ENCODE data around the gene SH2D3A.

Gene SH2D3A

GRCh38 chr19:6736169-6736916, 30.9 kb downstream of the SH2D3A start:
- FAIRE-seq: peak; percentile 31

- FAIRE-seq: no peak
Observed at GRCh38 chr19:6735181-6735911, 31.9 kb downstream of the SH2D3A start.

GRCh38 chr19:6734096-6734696, 33.0 kb downstream of the SH2D3A start:
- no peak for FAIRE-seq

- FAIRE-seq: no peak
Observed at GRCh38 chr19:6733338-6734095, 33.7 kb downstream of the SH2D3A start.

GRCh38 chr19:6732803-6733337, 34.4 kb downstream of the SH2D3A start:
- FAIRE-seq: no peak

GRCh38 chr19:6731822-6732221, 35.4 kb downstream of the SH2D3A start:
- no peak for FAIRE-seq

GRCh38 chr19:6730941-6731670, 36.1 kb downstream of the SH2D3A start:
- FAIRE-seq: no peak

GRCh38 chr19:6730153-6730804, 37.0 kb downstream of the SH2D3A start:
- FAIRE-seq: no peak

- FAIRE-seq: no peak
Observed at GRCh38 chr19:6729573-6730152, 37.6 kb downstream of the SH2D3A start.

GRCh38 chr19:6728346-6728745, 38.9 kb downstream of the SH2D3A start:
- no peak for FAIRE-seq

GRCh38 chr19:6725513-6726231, 41.6 kb downstream of the SH2D3A start:
- FAIRE-seq: no peak

- FAIRE-seq: no peak
Observed at GRCh38 chr19:6724631-6725492, 42.4 kb downstream of the SH2D3A start.

GRCh38 chr19:6723738-6724137, 43.5 kb downstream of the SH2D3A start:
- FAIRE-seq: no peak

GRCh38 chr19:6723108-6723618, 44.1 kb downstream of the SH2D3A start:
- FAIRE-seq: no peak

- FAIRE-seq: no peak
Observed at GRCh38 chr19:6721773-6722172, 45.5 kb downstream of the SH2D3A start.

GRCh38 chr19:6721138-6721474, 46.1 kb downstream of the SH2D3A start:
- no peak for FAIRE-seq

- no peak for FAIRE-seq
Observed at GRCh38 chr19:6720369-6721137, 46.7 kb downstream of the SH2D3A start, which contains the start of gene C3. Gene C3 (minus strand): TSS chr19:6720650. CDS start chr19:6720589, 61 bp downstream.

- FAIRE-seq: no peak
Observed at GRCh38 chr19:6719992-6720368, 47.3 kb downstream of the SH2D3A start.

GRCh38 chr19:6719540-6719861, 47.7 kb downstream of the SH2D3A start:
- no peak for FAIRE-seq
